Smooth muscle cell (in vitro differentiated cells): ENCODE data around the gene HECW1. TPM values are rescaled to one million over a fixed set of nuclear protein-coding genes. Genes with fewer than 3 reads are reported as not detected.

ENCODE experiments used
- DNase-seq: peaks from one replicate; lab custom pipeline; 2025; ENCODE audit not compliant: unreplicated experiment; lab: John Stamatoyannopoulos, UW
- H2AFZ ChIP-seq: fragments of 200-600 bp; sonication (generic); 2 replicates; pipeline ENCODE4 v1.6.0; 2016; ENCODE audit warnings: antibody characterized with exemption, low read depth, mild to moderate bottlenecking
- H3F3A ChIP-seq: fragments of 200-600 bp; sonication (generic); 2 replicates; pipeline ENCODE4 v1.6.0; 2017; ENCODE audit warnings: antibody characterized with exemption, low read depth
- H3K27ac ChIP-seq: fragments of 200-600 bp; sonication (generic); 2 replicates; pipeline ENCODE4 v1.5.1; 2016; ENCODE audit warnings: low read depth, mild to moderate bottlenecking
- H3K27me3 ChIP-seq: fragments of 200-600 bp; sonication (generic); 2 replicates; pipeline ENCODE4 v1.6.1; 2016; ENCODE audit warnings: low read depth, mild to moderate bottlenecking
- H3K36me3 ChIP-seq: fragments of 200-600 bp; sonication (generic); 2 replicates; pipeline ENCODE4 v1.5.1; 2016; ENCODE audit warnings: low read depth
- H3K4me1 ChIP-seq: fragments of 200-600 bp; sonication (generic); 2 replicates; pipeline ENCODE4 v1.5.1; 2016; ENCODE audit warnings: low read depth
- H3K4me2 ChIP-seq: fragments of 200-600 bp; sonication (generic); 2 replicates; pipeline ENCODE4 v1.6.0; 2016; ENCODE audit warnings: mild to moderate bottlenecking
- H3K4me3 ChIP-seq: fragments of 200-600 bp; sonication (generic); 2 replicates; pipeline ENCODE4 v1.5.1; 2016; ENCODE audit warnings: mild to moderate bottlenecking
- H3K79me2 ChIP-seq: fragments of 200-600 bp; sonication (generic); 2 replicates; pipeline ENCODE4 v1.6.0; 2016; ENCODE audit warnings: low read depth, mild to moderate bottlenecking
- H3K9ac ChIP-seq: fragments of 200-600 bp; sonication (generic); 2 replicates; pipeline ENCODE4 v1.6.0; 2016; ENCODE audit warnings: low read depth
- H3K9me3 ChIP-seq: fragments of 200-600 bp; sonication (generic); replicated peaks from 2 replicates; pipeline ENCODE4 v1.5.1; 2016; ENCODE audit warnings: low read depth
- H4K20me1 ChIP-seq: fragments of 200-600 bp; sonication (generic); 2 replicates; pipeline ENCODE4 v1.6.0; 2016; ENCODE audit warnings: low read depth
- WGBS: methylation state at CpG from one replicate; pipeline ENCODE4 v1.1.7; 2016; ENCODE audit warnings: low lambda C conversion rate; 5-methylcytosine and 5-hydroxymethylcytosine counted together
- polyA plus RNA-seq: library from polyadenylated mRNA; unstranded; fragments of >200 nt; fragmentation: Nextera tagmentation; extraction: Ambion mirVana; gene quantifications from 2 replicates; pipeline ENCODE4 v1.2.1, GENCODE V29; 2016
- total RNA-seq: library from RNA; depleted of rRNA; stranded (reverse); fragments of >200 nt; gene quantifications from 2 replicates; pipeline ENCODE4 v1.2.3, GENCODE V29; 2014
- TF ChIP-seq, protein P1 (sequence below): fragments of 200-600 bp; sonication (generic); IDR thresholded peaks from 2 replicates; pipeline ENCODE4 v1.5.1; 2017; ENCODE audit warnings: borderline replicate concordance, mild to moderate bottlenecking, antibody characterized with exemption; ENCODE audit not compliant: insufficient read depth, poor library complexity, severe bottlenecking

HECW1 gene
- total and polyA plus RNA-seq, 2 experiments from 2014 or later = 0.09 to 0.49 TPM

- Histone ChIP-seq H4K20me1 (no peaks in the 10 kb centered on the region), H3K9ac (no peak overlapping the region), H3K27me3 (no peaks in the 10 kb centered on the region), H3K27ac (no peak overlapping the region), H3K4me2 (no peak overlapping the region), H3K4me1 (no peaks in the 10 kb centered on the region), H3F3A (no peaks in the 10 kb centered on the region), H3K79me2 (no peaks in the 10 kb centered on the region), H3K4me3 (no peak overlapping the region), H2AFZ (no peak overlapping the region), H3K36me3 (no peaks in the 10 kb centered on the region), H3K9me3 (no peaks in the 10 kb centered on the region)
- 88% methylated on average over 2 of the region's 2 CpGs for WGBS
- TF ChIP-seq, protein P1, sequence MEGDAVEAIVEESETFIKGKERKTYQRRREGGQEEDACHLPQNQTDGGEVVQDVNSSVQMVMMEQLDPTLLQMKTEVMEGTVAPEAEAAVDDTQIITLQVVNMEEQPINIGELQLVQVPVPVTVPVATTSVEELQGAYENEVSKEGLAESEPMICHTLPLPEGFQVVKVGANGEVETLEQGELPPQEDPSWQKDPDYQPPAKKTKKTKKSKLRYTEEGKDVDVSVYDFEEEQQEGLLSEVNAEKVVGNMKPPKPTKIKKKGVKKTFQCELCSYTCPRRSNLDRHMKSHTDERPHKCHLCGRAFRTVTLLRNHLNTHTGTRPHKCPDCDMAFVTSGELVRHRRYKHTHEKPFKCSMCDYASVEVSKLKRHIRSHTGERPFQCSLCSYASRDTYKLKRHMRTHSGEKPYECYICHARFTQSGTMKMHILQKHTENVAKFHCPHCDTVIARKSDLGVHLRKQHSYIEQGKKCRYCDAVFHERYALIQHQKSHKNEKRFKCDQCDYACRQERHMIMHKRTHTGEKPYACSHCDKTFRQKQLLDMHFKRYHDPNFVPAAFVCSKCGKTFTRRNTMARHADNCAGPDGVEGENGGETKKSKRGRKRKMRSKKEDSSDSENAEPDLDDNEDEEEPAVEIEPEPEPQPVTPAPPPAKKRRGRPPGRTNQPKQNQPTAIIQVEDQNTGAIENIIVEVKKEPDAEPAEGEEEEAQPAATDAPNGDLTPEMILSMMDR = no peak
- DNase-seq = no peak
Observed at GRCh38 chr7:43379210-43379609, 266.8 kb downstream of the HECW1 start.

DNA sequence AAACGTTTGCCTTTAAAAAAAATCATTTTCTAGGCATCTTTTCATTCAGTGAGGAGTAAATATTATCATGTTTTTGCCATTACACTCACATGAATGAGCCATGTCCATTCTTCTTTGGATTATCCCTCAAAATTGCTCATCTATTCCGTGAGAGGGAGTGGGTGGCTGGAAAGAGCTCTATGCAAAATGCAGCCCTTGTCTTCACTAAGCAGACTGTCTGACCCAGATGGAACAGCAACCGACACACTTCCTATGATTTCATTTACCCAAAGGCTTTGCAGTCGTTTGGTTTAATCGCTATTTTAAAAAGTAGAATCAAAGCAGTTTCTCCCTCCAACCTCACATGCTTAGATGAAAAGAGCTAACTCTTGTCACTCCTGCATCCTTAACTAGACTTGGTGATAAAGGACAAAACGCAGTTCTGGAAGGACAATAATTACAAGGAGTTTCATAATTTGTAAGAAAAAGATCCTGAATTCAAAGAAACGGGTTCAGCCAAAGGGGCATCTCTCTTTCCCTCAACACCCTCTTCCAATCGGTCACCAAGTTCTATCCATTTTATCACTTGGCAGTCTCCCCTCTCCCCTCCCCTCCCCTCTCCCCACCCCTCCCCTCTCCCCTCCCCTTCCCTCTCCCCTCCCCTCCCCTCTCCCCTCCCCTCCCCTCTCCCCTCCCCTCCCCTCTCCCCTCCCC lies 272.3 kb downstream of the HECW1 start:
- no peak for DNase-seq
- TF ChIP-seq, protein P1 = no peak
- Histone ChIP-seq H3K4me3 (no peak overlapping the region), H4K20me1 (no peaks in the 10 kb centered on the region), H3K27ac (peak overlapping the region; percentile 62), H3K36me3 (no peaks in the 10 kb centered on the region), H3K9me3 (no peaks in the 10 kb centered on the region), H3K79me2 (no peaks in the 10 kb centered on the region), H3F3A (no peaks in the 10 kb centered on the region), H3K9ac (no peak overlapping the region), H3K4me1 (no peaks in the 10 kb centered on the region), H2AFZ (peak overlapping the region; percentile 77), H3K27me3 (no peaks in the 10 kb centered on the region), H3K4me2 (peak overlapping the region; percentile 68)
- 47% methylated on average over 8 of the region's 8 CpGs for WGBS

DNA sequence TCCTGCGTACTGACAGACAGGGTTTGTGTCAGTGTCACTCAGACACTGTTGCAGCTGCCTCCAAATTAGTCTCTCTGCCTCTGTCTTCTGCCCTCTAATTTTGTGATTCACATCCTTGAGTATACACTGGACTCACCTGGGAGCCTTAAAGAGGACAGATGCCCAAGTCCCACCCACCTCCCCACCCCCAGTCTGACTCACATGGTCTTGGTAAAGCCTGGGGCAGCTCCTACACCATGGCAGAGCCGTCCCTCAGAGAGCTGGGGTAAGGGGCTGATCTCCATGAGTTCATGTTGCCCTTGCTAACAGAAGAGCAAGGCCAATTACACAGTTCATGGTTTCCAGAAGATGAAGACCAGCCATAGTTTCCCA lies 272.8 kb downstream of the HECW1 start:
- Histone ChIP-seq H3K79me2 (no peaks in the 10 kb centered on the region), H2AFZ (no peak overlapping the region), H4K20me1 (no peaks in the 10 kb centered on the region), H3K27ac (no peak overlapping the region), H3K9me3 (no peaks in the 10 kb centered on the region), H3K9ac (no peak overlapping the region), H3F3A (no peaks in the 10 kb centered on the region), H3K4me1 (no peaks in the 10 kb centered on the region), H3K36me3 (no peaks in the 10 kb centered on the region), H3K4me3 (no peak overlapping the region), H3K27me3 (no peaks in the 10 kb centered on the region), H3K4me2 (no peak overlapping the region)
- 63% methylated on average over 1 of the region's 2 CpGs for WGBS
- TF ChIP-seq, protein P1 = no peak
- no peak for DNase-seq

DNA sequence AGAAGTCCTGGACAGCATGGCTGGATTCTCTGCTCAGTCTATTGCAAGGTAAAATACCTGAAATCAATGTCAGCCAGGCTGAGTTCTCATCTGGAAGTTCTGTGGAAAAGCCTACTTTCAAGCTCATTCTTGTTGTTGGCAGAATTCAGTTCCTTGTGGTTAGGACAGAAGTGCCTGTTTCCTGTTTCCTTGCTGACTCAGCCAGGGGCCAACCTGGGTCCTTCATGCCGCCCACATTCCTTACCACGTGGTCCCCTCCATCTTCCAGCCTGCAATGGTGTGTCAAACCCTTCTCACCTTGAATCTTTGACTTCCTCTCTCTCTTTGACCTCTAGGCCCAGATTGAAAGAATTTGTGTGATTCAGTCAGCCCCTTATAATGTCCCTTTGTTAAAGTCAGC lies 273.4 kb downstream of the HECW1 start:
- no peak overlapping the region for H3K27ac ChIP-seq
- TF ChIP-seq, protein P1 = no peak
- no peak overlapping the region for H3K4me3 ChIP-seq
- no peak for DNase-seq
- no peak overlapping the region for H3K4me2 ChIP-seq
- 70% methylated on average over 2 of the region's 2 CpGs for WGBS
- H2AFZ ChIP-seq = no peak overlapping the region
- no peaks in the 10 kb centered on the region for H3F3A ChIP-seq
- H3K9me3 ChIP-seq = no peaks in the 10 kb centered on the region
- no peaks in the 10 kb centered on the region for H3K36me3 ChIP-seq
- no peaks in the 10 kb centered on the region for H3K79me2 ChIP-seq
- no peaks in the 10 kb centered on the region for H3K27me3 ChIP-seq
- no peak overlapping the region for H3K9ac ChIP-seq
- H3K4me1 ChIP-seq = no peaks in the 10 kb centered on the region
- H4K20me1 ChIP-seq = no peaks in the 10 kb centered on the region
